GM21619 (cell line): ENCODE results near the gene PPP1R27.

Experiments
- ATAC-seq: cut with Tn5 transposase; IDR thresholded peaks from one replicate; pipeline ENCODE4 v1.9.1; 2021; ENCODE audit not compliant: unreplicated experiment

The PPP1R27 gene

GRCh38 chr17:81807210-81807719 lies 27.6 kb downstream of the PPP1R27 start:
- no peak for ATAC-seq

GRCh38 chr17:81806461-81807209 lies 28.2 kb downstream of the PPP1R27 start:
- no peak for ATAC-seq

DNA sequence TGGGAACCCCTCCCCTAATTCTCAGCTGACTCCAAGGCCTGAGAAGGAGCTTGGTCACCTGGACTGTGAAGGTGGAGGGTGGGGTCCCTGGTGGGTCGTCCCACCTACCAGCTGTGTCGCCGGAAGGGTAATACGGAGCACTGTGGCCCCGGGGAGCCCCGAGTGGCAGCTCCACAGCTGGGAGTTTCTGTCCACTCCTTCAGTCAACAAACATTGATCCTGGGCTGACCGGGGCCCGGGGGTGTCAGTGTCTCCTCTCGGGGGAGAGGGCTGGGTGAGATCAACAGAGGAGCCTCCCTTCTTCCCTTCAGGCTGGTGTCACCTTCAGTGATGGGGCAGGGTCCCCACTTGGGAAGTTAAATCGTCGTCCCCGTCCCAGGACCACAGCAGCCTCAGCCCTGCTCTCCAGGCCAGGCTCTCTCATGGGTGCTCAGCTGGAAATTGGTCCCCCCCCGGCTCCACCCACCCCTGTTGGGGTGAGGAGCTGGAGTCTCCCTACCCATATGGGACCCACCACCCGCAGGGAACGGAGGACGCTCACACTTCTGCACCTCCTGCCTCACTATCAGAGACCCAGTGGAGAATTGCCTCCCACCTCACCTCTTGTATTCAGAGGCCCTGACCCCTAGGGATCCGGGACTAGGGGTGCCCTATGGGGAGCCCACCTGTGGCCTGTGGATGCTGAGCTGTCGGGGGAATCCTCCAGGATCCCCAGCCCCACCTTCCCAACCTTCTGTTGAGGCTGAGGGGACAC lies 29.0 kb downstream of the PPP1R27 start:
- ATAC-seq, result no peak

DNA sequence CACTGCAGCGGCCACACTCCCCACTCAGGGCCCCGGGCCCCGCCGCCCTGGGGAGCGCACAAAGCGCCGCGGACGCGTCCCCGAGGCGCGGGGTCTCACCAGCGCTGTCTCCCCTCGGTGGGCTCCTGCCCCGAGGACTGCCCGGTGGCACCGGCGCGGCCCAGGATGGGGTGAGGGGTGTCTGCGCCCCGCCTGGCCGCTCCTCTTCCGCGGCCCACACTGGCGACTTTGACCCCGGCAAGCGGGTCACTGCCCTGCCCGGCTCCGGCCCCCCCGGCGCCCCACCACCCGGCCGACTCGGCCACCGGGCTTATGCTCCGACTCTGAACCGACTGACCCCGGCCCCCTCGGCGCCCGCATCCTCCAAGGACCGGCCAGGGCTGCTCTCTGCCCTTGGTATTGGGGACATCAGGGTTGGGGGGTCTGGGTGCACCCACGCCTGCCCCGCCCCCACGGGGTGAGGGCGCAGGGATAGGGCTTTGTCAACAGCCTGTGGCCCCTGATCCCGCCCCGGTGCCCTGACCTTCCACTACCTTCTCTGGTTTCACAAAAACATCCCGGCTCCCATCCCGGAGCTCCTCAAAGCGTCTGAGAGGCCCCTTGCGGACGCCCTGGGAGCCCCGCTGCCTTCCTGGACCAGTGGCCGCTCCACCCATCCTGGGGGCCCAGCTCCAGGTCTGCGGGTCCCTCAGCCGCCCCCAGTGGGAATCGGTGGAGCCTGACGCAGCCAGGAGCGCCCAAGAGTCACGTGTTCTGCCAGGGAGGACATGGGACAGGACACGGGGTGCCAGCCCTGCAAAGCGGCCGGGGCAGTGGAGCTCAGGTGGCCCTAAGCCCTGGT lies 30.1 kb downstream of the PPP1R27 start:
- no peak for ATAC-seq

GRCh38 chr17:81803728-81804558 lies 30.9 kb downstream of the PPP1R27 start, which contains the start of gene GCGR:
Gene GCGR (plus strand): TSS chr17:81804150. CDS start chr17:81809019, 4,869 bp downstream.
- ATAC-seq, result no peak

- no peak for ATAC-seq
Observed at GRCh38 chr17:81802856-81803643, 31.8 kb downstream of the PPP1R27 start.

- ATAC-seq, result no peak
Observed at GRCh38 chr17:81802048-81802758, 32.6 kb downstream of the PPP1R27 start.

DNA sequence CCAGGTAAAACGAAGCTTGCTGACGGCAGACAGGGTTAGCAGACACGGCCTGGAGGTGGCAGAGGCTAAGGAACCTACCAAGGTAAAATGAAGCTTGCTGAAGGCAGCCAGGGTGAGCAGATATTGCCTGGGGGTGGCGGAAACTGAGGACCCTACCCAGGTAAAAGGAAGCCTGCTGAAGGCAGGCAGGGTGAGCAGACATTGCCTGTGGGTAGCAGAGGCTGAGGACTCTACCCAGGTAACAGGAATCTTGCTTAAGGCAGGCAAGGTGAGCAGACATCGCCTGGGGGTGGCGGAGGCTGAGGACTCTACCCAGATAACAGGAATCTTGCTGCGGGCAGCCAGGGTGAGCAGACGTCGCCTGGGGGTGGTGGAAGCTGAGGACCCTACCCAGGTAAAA lies 33.5 kb downstream of the PPP1R27 start:
- ATAC-seq, result no peak

GRCh38 chr17:81794509-81794908 lies 40.3 kb downstream of the PPP1R27 start:
- no peak for ATAC-seq

GRCh38 chr17:81794074-81794476 lies 40.8 kb downstream of the PPP1R27 start:
- ATAC-seq, result no peak

GRCh38 chr17:81792675-81793615 lies 41.9 kb downstream of the PPP1R27 start:
- ATAC-seq, result no peak
